CD14-positive monocyte (primary cell): Measurements from ENCODE around the gene NUP85. TPM values are rescaled to one million over a fixed set of nuclear protein-coding genes. Genes with fewer than 3 reads are reported as not detected.
"Not testable (repeated sequence)": the region's sequence is repeated elsewhere in the genome, so short reads cannot be mapped to it uniquely, and the experiment has no call there.

Experiments
- DNase-seq, 3 donors: peaks; one replicate each; pipeline ENCODE4 v3.0.0-alpha.2; 2011 to 2022
- H2AFZ ChIP-seq: 2 replicates; pipeline ENCODE4 v1.6.0; 2012; ENCODE audit warnings: mild to moderate bottlenecking, low read depth, low read length, inconsistent platforms; ENCODE audit not compliant: insufficient read depth, poor library complexity, severe bottlenecking
- H3K27ac ChIP-seq, 2 donors: 1 replicate in 1 of 2; 2 replicates in 1 of 2; pipeline ENCODE4 v1.5.1; 2012 to 2013; ENCODE audit warnings: low read length in 2 of 2, control low read depth in 1 of 2, inconsistent platforms in 1 of 2, low read depth in 1 of 2, mild to moderate bottlenecking in 1 of 2
- H3K27me3 ChIP-seq, 2 donors: one replicate each; pipeline versions ENCODE4 v1.6.0 to v1.6.1; 2011 to 2013; ENCODE audit warnings: low read length in 2 of 2; ENCODE audit not compliant: control insufficient read depth in 2 of 2, insufficient read depth in 2 of 2
- H3K36me3 ChIP-seq, 2 donors: replicated peaks in 1 of 2; 1 replicate in 1 of 2; 2 replicates in 1 of 2; pipeline versions ENCODE4 v1.5.1 to v1.6.1; 2012 to 2013; ENCODE audit warnings: low read length in 2 of 2, control low read depth in 1 of 2, inconsistent platforms in 1 of 2, mild to moderate bottlenecking in 1 of 2; ENCODE audit not compliant: insufficient read depth in 2 of 2, control insufficient read depth in 1 of 2
- H3K4me1 ChIP-seq, 2 donors: 1 replicate in 1 of 2; 2 replicates in 1 of 2; pipeline versions ENCODE4 v1.5.1 to v1.6.1; 2012 to 2013; ENCODE audit warnings: low read length in 2 of 2, control low read depth in 1 of 2, inconsistent platforms in 1 of 2, mild to moderate bottlenecking in 1 of 2, moderate library complexity in 1 of 2; ENCODE audit not compliant: insufficient read depth in 2 of 2, control insufficient read depth in 1 of 2
- H3K4me2 ChIP-seq: replicated peaks from 2 replicates; pipeline ENCODE3; 2012; ENCODE audit warnings: low read length, moderate library complexity, mild to moderate bottlenecking; ENCODE audit not compliant: poor library complexity, severe bottlenecking; ENCODE audit errors: extremely low read depth
- H3K4me3 ChIP-seq, 3 experiments: fragments of 200-600 bp in 1 of 3; sonication (generic) in 1 of 3; replicated peaks in 1 of 3; 1 replicate in 2 of 3; 2 replicates in 1 of 3; pipeline ENCODE4 v1.5.1; 2011 to 2013; ENCODE audit warnings: low read length in 3 of 3, mild to moderate bottlenecking in 3 of 3, control low read depth in 2 of 3, low read depth in 2 of 3, inconsistent platforms in 1 of 3, moderate library complexity in 1 of 3
- H3K79me2 ChIP-seq: 2 replicates; pipeline ENCODE4 v1.6.0; 2012; ENCODE audit warnings: mild to moderate bottlenecking, control low read depth, inconsistent platforms, low read length, moderate library complexity; ENCODE audit not compliant: insufficient read depth
- H3K9ac ChIP-seq: 2 replicates; pipeline ENCODE4 v1.6.0; 2017; ENCODE audit warnings: low read length, mild to moderate bottlenecking; ENCODE audit not compliant: insufficient read depth, poor library complexity, severe bottlenecking
- H3K9me3 ChIP-seq, 2 donors: replicated peaks in 1 of 2; 1 replicate in 1 of 2; 2 replicates in 1 of 2; pipeline versions ENCODE4 v1.5.1 to v1.6.1; 2012 to 2013; ENCODE audit warnings: low read length in 2 of 2, control low read depth in 1 of 2; ENCODE audit not compliant: control insufficient read depth in 1 of 2, insufficient read depth in 1 of 2
- H4K20me1 ChIP-seq: 2 replicates; pipeline ENCODE4 v1.6.0; 2012; ENCODE audit warnings: mild to moderate bottlenecking, low read length, control low read depth, moderate library complexity; ENCODE audit not compliant: insufficient read depth
- H3K27ac Mint-ChIP-seq, 7 donors: one replicate each; pipeline ENCODE4 v1.8.0; 2020; ENCODE audit warnings: mild to moderate bottlenecking in 7 of 7, mixed read lengths in 7 of 7, moderate library complexity in 6 of 7, inconsistent platforms in 2 of 7
- H3K27me3 Mint-ChIP-seq, 3 donors: one replicate each; pipeline ENCODE4 v1.8.0; 2021 to 2022; ENCODE audit warnings: low read depth in 3 of 3, mild to moderate bottlenecking in 3 of 3, mixed read lengths in 3 of 3, moderate library complexity in 3 of 3, inconsistent platforms in 1 of 3
- H3K36me3 Mint-ChIP-seq, 2 donors: one replicate each; pipeline ENCODE4 v1.8.0; 2020; ENCODE audit warnings: mixed read lengths in 2 of 2, inconsistent platforms in 1 of 2, mild to moderate bottlenecking in 1 of 2
- H3K4me1 Mint-ChIP-seq: one replicate; pipeline ENCODE4 v1.8.0; 2020; ENCODE audit warnings: mild to moderate bottlenecking, mixed read lengths
- H3K4me3 Mint-ChIP-seq, 2 donors: one replicate each; pipeline ENCODE4 v1.8.0; 2020; ENCODE audit warnings: mild to moderate bottlenecking in 2 of 2, mixed read lengths in 2 of 2, moderate library complexity in 1 of 2
- H3K9me3 Mint-ChIP-seq, 7 donors: one replicate each; pipeline ENCODE4 v1.8.0; 2020 to 2022; ENCODE audit warnings: mixed read lengths in 7 of 7, mild to moderate bottlenecking in 6 of 7, moderate library complexity in 6 of 7, inconsistent platforms in 2 of 7
- WGBS: methylation state at CpG from one replicate; pipeline ENCODE4 v1.1.5; 2013; ENCODE audit warnings: missing lambda C conversion rate; ENCODE audit not compliant: insufficient coverage; 5-methylcytosine and 5-hydroxymethylcytosine counted together
- intact Hi-C, 2 donors: fragments of 100-400 bp; cut with micrococcal nuclease; formaldehyde crosslinking; loops; one replicate each; pipeline versions ENCODE4 v1.15.0 to v1.15.1; 2023
- polyA plus RNA-seq, 3 donors: library from polyadenylated mRNA; depleted of rRNA in 1 of 3; unstranded in 2 of 3; stranded (reverse) in 1 of 3; fragments of 300-500 nt in 2 of 3; fragments of >200 nt in 1 of 3; fragmentation: Illumina TruSeq in 2 of 3; gene quantifications; 1 replicate in 2 of 3; 2 replicates in 1 of 3; pipeline ENCODE4 v1.2.3, GENCODE V29; 2012 to 2021
- TF ChIP-seq, protein P1 (sequence below): fragments of 200-600 bp; IDR thresholded peaks from one replicate; pipeline ENCODE4 v1.8.0; 2022; ENCODE audit warnings: antibody characterized with exemption, mild to moderate bottlenecking

The NUP85 gene
- polyA plus RNA-seq, 3 donors = 36.3 to 94.2 (median 38.7) TPM

- Histone ChIP-seq H3K4me1 (peaks cover 6 to 9% of the 10 kb centered on the region in 2 donors), H3K9me3 (no peaks in the 10 kb centered on the region), H4K20me1 (no peaks in the 10 kb centered on the region), H3K4me2 (no peak overlapping the region), H3K36me3 (no peaks in the 10 kb centered on the region), H3K4me3 (no peak overlapping the region), H3K27ac (no peak overlapping the region), H3K79me2 (peaks cover 6% of the 10 kb centered on the region), H2AFZ (no peak overlapping the region), H3K27me3 (no peaks in the 10 kb centered on the region), H3K9ac (no peak overlapping the region)
- H3K27me3 Mint-ChIP-seq = peaks cover 0 to 3% (median 3%) of the 10 kb centered on the region in 3 donors
- H3K4me3 Mint-ChIP-seq = no peak overlapping the region
- H3K36me3 Mint-ChIP-seq = no peaks in the 10 kb centered on the region
- H3K9me3 Mint-ChIP-seq = no peaks in the 10 kb centered on the region
- intact Hi-C loops = loop anchor here in 1 of 2 donors (10.0 kb wide), 2 partner anchors 85 to 145 kb away; no protein-coding TSS in a partner anchor
- TF ChIP-seq, protein P1, sequence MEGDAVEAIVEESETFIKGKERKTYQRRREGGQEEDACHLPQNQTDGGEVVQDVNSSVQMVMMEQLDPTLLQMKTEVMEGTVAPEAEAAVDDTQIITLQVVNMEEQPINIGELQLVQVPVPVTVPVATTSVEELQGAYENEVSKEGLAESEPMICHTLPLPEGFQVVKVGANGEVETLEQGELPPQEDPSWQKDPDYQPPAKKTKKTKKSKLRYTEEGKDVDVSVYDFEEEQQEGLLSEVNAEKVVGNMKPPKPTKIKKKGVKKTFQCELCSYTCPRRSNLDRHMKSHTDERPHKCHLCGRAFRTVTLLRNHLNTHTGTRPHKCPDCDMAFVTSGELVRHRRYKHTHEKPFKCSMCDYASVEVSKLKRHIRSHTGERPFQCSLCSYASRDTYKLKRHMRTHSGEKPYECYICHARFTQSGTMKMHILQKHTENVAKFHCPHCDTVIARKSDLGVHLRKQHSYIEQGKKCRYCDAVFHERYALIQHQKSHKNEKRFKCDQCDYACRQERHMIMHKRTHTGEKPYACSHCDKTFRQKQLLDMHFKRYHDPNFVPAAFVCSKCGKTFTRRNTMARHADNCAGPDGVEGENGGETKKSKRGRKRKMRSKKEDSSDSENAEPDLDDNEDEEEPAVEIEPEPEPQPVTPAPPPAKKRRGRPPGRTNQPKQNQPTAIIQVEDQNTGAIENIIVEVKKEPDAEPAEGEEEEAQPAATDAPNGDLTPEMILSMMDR = no peak
- no peak for DNase-seq
- WGBS = 91% methylated on average over 3 of the region's 6 CpGs
- H3K4me1 Mint-ChIP-seq = peaks cover 7% of the 10 kb centered on the region
- no peak overlapping the region for H3K27ac Mint-ChIP-seq
Measured at GRCh38 chr17:75199886-75200618, 5.4 kb upstream of the NUP85 start.

GRCh38 chr17:75205793-75206163 is 299 bp downstream of the NUP85 start:
- H3K4me1 Mint-ChIP-seq = peaks cover 21% of the 10 kb centered on the region
- WGBS = under 1% methylated on average over 19 of the region's 22 CpGs
- H3K27ac ChIP-seq = peak overlapping the region; percentile 92 to 93
- H3K9ac ChIP-seq = peak overlapping the region; percentile 86
- intact Hi-C loops = loop anchor here in 1 of 2 donors (2.0 to 10.0 kb wide), 3 partner anchors 55 to 151 kb away; partner anchors contain the start of genes GGA3 and MRPS7
- peaks cover 22 to 23% of the 10 kb centered on the region in 2 donors for H3K36me3 ChIP-seq
- no peaks in the 10 kb centered on the region for H4K20me1 ChIP-seq
- H2AFZ ChIP-seq = peak overlapping the region; percentile 98
- peak overlapping the region; percentile 59 to 93 (median 77) for H3K4me3 ChIP-seq
- no peaks in the 10 kb centered on the region for H3K9me3 Mint-ChIP-seq
- peak overlapping the region; percentile 94 to 99 (median 99) for H3K27ac Mint-ChIP-seq
- no peaks in the 10 kb centered on the region for H3K9me3 ChIP-seq
- no peak for DNase-seq
- H3K79me2 ChIP-seq = peaks cover 52% of the 10 kb centered on the region
- H3K4me2 ChIP-seq = peak overlapping the region; percentile 88
- peak overlapping the region; percentile 91 to 96 for H3K4me3 Mint-ChIP-seq
- H3K36me3 Mint-ChIP-seq = peaks cover 24 to 26% of the 10 kb centered on the region in 2 donors
- TF ChIP-seq, protein P1 = no peak
- H3K27me3 Mint-ChIP-seq = no peaks in the 10 kb centered on the region
- peaks cover 19 to 25% of the 10 kb centered on the region in 2 donors for H3K4me1 ChIP-seq
- H3K27me3 ChIP-seq = no peaks in the 10 kb centered on the region

- intact Hi-C loops = loop anchor here in 1 of 2 donors (10.0 kb wide), 2 partner anchors 92 to 152 kb away; no protein-coding TSS in a partner anchor
- H3K4me3 ChIP-seq, DNase-seq, H3K27ac Mint-ChIP-seq, H4K20me1 ChIP-seq, H3K9me3 Mint-ChIP-seq, H2AFZ ChIP-seq, H3K4me2 ChIP-seq, H3K9ac ChIP-seq, H3K9me3 ChIP-seq, H3K27me3 Mint-ChIP-seq, H3K27ac ChIP-seq, H3K27me3 ChIP-seq: not testable (repeated sequence)
- Histone ChIP-seq H3K4me1 (peaks cover 19 to 25% of the 10 kb centered on the region in 2 donors), H3K36me3 (peaks cover 29 to 35% of the 10 kb centered on the region in 2 donors), H3K79me2 (peaks cover 56% of the 10 kb centered on the region)
- peak overlapping the region in 1 of 2 donors; percentile 91 for H3K4me3 Mint-ChIP-seq
- H3K36me3 Mint-ChIP-seq = peaks cover 32 to 38% of the 10 kb centered on the region in 2 donors
- peaks cover 17% of the 10 kb centered on the region for H3K4me1 Mint-ChIP-seq
- WGBS = 88% methylated on average over 3 of the region's 8 CpGs
Measured at GRCh38 chr17:75207050-75207407, 1.6 kb downstream of the NUP85 start.
